AG09309 (cell line): Measurements from ENCODE around the gene TBC1D30.

Experiments
- DNase-seq: peaks from one replicate; pipeline ENCODE4 v3.0.0-alpha.2; 2010; ENCODE audit warnings: low read depth
- H3K4me3 ChIP-seq: 2 replicates; pipeline ENCODE4 v1.5.1; 2011; ENCODE audit warnings: mild to moderate bottlenecking, low read depth, low read length, moderate library complexity; ENCODE audit not compliant: control insufficient read depth
- CTCF ChIP-seq: IDR thresholded peaks from 2 replicates; pipeline ENCODE4 v1.5.1; 2011; ENCODE audit warnings: mild to moderate bottlenecking, low read depth, low read length, inconsistent platforms; ENCODE audit not compliant: insufficient read depth, control insufficient read depth; ENCODE audit errors: missing control alignments

TBC1D30 gene

GRCh38 chr12:64814432-64814831 is 10.0 kb upstream of the TBC1D30 start:
- DNase-seq, result no peak
- no peak for TF ChIP-seq CTCF

DNA sequence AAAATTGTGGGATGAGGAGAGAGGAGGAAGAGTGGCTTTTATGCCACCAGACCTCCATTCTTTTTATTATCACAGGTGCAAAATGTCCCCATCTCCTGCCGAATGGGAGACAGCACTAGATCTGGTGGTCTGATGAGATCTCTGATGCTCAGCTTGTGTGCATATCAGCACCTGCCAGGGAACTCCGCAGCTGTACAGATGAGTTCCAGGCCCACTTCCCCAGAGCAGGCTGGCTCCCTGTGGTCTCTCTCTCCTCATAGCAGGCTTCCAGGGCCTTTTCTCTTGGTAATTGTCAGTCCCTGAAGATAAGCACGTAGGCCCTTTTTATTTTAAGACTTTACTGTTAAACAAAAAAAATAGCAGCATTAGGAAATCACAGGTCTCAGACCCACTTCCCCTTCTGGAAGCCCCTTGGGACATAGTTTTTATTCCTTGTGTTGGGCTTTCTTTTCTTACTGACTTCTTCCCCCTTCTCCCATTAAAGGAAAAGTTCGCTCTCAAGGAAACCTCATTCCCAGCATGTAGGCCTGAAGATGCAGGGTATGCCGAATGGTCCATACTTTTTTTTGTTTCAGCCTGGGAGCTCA is 4.5 kb upstream of the TBC1D30 start:
- DNase-seq, result no peak
- H3K4me3 ChIP-seq, result no peak overlapping the region
- TF ChIP-seq CTCF, result no peak

More at GRCh38 chr12:64814432-64814831, 10.0 kb upstream of the TBC1D30 start:
- no peak overlapping the region for H3K4me3 ChIP-seq

DNA sequence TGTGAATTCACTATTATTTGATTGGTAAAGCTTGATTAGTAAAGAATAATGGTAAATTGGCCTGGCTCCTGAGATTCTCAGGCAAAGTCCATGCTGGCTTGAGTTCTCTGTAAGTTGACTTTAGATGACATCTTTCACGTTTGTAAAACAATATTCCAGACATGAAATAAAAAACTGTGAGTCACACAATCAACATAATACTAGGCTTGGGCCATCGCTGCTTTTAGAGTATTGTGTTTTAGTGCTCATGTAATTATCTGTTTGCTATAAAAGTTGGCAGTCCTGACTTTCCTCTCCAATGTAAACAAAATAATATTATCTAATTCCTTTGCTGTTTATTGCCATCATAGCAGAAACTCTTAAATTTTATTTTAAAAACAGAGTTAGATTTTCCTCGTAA is 3.9 kb upstream of the TBC1D30 start:
- TF ChIP-seq CTCF, result no peak
- no peak overlapping the region for H3K4me3 ChIP-seq
- DNase-seq, result no peak

DNA sequence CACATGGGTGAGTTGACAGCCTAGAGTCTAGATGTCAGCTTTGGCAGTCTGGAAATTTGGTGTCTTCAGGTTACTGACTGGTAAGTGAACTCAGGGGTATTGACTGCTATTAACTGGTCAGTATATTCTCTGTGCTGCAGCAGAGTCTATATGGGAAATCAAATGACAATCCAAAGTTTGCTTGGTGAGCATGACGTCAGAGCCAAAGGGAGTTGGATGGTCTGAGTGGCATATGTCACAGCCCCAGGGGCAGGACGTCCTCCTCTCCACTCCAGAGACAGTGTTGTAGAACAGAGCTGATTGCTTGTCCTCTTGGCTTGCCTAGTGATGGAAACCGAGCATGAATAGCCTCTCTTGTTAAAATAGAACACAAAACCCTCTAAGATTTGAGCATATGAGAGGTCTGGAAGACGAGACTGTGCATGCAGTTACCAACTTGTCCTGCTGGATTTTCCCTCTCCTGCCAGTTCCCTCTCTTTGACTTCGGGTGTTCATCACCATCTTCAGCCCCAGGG is 3.3 kb upstream of the TBC1D30 start:
- no peak overlapping the region for H3K4me3 ChIP-seq
- TF ChIP-seq CTCF, result no peak
- DNase-seq, result no peak

DNA sequence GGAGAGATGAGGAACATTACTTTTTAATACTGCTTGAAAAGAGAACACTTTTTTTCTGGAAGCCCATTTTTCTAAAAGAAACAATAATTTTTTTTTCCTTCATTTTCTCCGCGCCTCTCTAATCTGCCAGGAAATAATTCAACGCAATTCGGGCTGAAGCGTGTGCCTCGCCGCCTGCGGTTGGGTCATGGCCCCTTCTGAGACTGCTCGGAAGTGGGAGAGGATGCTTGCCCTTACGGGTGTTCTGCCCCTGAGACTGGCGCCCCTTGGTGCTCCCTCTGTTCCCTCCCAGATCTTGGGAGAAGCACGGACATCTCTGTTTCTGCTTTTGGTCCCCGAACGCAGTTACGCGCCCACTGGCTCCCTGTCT is 332 bp upstream of the TBC1D30 start:
- H3K4me3 ChIP-seq, result peak overlapping the region; percentile 45
- DNase-seq, result no peak
- TF ChIP-seq CTCF, result no peak

GRCh38 chr12:64825143-64826021 is 935 bp downstream of the TBC1D30 start:
- no peak for TF ChIP-seq CTCF
- H3K4me3 ChIP-seq, result no peak overlapping the region; the same call in 1 of the 2 replicates
- no peak for DNase-seq
